SU-DHL-6 (cell line): ENCODE data around the gene ANKFY1.
"Not testable (repeated sequence)": the region's sequence is repeated elsewhere in the genome, so short reads cannot be mapped to it uniquely, and the experiment has no call there.

Experiments used
- H2AFZ ChIP-seq: fragments of 200-600 bp; sonication (generic); 2 replicates; pipeline ENCODE4 v1.6.1; 2014; ENCODE audit warnings: low read depth, mild to moderate bottlenecking, moderate library complexity, mixed read lengths, antibody characterized with exemption, low read length; ENCODE audit not compliant: severe bottlenecking
- H3F3A ChIP-seq: fragments of 200-600 bp; shearing (Covaris generic); 2 replicates; pipeline ENCODE4 v1.6.0; 2016; ENCODE audit warnings: antibody characterized with exemption, mild to moderate bottlenecking; ENCODE audit not compliant: insufficient read depth
- H3K27ac ChIP-seq: fragments of 200-600 bp; sonication (generic); 2 replicates; pipeline ENCODE4 v1.5.1; 2016; ENCODE audit warnings: low read depth, mild to moderate bottlenecking, low read length, moderate library complexity, mixed read lengths
- H3K27me3 ChIP-seq: fragments of 200-600 bp; sonication (generic), shearing (Covaris generic); 2 replicates; pipeline ENCODE4 v1.6.0; 2014; ENCODE audit warnings: mild to moderate bottlenecking, low read length
- H3K36me3 ChIP-seq: fragments of 200-600 bp; sonication (generic); 2 replicates; pipeline ENCODE4 v1.6.1; 2014; ENCODE audit warnings: mild to moderate bottlenecking, low read length, mixed read lengths
- H3K4me2 ChIP-seq: fragments of 300-600, 200-600 bp; shearing (Covaris generic), sonication (generic); 2 replicates; pipeline ENCODE4 v1.6.0; 2014; ENCODE audit warnings: low read length, low read depth, mild to moderate bottlenecking; ENCODE audit not compliant: poor library complexity, severe bottlenecking
- H3K4me3 ChIP-seq: fragments of 200-600 bp; sonication (generic); 2 replicates; pipeline ENCODE4 v1.5.1; 2014; ENCODE audit warnings: antibody characterized with exemption, low read length, mild to moderate bottlenecking, mixed read lengths; ENCODE audit not compliant: insufficient read depth, poor library complexity, severe bottlenecking
- H3K79me2 ChIP-seq: fragments of 200-600 bp; sonication (generic); 2 replicates; pipeline ENCODE4 v1.6.1; 2014; ENCODE audit warnings: mild to moderate bottlenecking, low read length, moderate library complexity; ENCODE audit not compliant: insufficient read depth
- H3K9ac ChIP-seq: fragments of 200-600 bp; sonication (generic); 2 replicates; pipeline ENCODE4 v1.7.0; 2014; ENCODE audit warnings: mild to moderate bottlenecking, low read length
- H3K9me2 ChIP-seq: fragments of 200-600 bp; sonication (generic); replicated peaks from 2 replicates; pipeline ENCODE4 v1.6.1; 2014; ENCODE audit warnings: low read length; ENCODE audit not compliant: insufficient read depth
- H3K9me3 ChIP-seq: fragments of 200-600 bp; sonication (generic); 2 replicates; pipeline ENCODE4 v1.6.1; 2014; ENCODE audit warnings: low read length, mixed read lengths; ENCODE audit not compliant: insufficient read depth
- H4K20me1 ChIP-seq: fragments of 200-600 bp; sonication (generic); 2 replicates; pipeline ENCODE4 v1.6.1; 2014; ENCODE audit warnings: low read depth, mild to moderate bottlenecking, antibody characterized with exemption, low read length, moderate library complexity, mixed read lengths
- EZH2phosphoT487 ChIP-seq: fragments of 200-600 bp; sonication (generic), shearing (Covaris generic); conservative IDR thresholded peaks from 2 replicates; pipeline ENCODE4 v1.6.1; 2018; ENCODE audit warnings: mild to moderate bottlenecking, antibody characterized with exemption, low read length, moderate library complexity, mixed read lengths
- TF ChIP-seq, protein P1 (sequence below): fragments of 200-600 bp; sonication (generic); IDR thresholded peaks from one replicate; pipeline ENCODE4 v1.5.1; 2017; ENCODE audit warnings: antibody characterized with exemption, mild to moderate bottlenecking, low read length, moderate library complexity; ENCODE audit not compliant: insufficient read depth, poor library complexity, severe bottlenecking

Gene ANKFY1

DNA sequence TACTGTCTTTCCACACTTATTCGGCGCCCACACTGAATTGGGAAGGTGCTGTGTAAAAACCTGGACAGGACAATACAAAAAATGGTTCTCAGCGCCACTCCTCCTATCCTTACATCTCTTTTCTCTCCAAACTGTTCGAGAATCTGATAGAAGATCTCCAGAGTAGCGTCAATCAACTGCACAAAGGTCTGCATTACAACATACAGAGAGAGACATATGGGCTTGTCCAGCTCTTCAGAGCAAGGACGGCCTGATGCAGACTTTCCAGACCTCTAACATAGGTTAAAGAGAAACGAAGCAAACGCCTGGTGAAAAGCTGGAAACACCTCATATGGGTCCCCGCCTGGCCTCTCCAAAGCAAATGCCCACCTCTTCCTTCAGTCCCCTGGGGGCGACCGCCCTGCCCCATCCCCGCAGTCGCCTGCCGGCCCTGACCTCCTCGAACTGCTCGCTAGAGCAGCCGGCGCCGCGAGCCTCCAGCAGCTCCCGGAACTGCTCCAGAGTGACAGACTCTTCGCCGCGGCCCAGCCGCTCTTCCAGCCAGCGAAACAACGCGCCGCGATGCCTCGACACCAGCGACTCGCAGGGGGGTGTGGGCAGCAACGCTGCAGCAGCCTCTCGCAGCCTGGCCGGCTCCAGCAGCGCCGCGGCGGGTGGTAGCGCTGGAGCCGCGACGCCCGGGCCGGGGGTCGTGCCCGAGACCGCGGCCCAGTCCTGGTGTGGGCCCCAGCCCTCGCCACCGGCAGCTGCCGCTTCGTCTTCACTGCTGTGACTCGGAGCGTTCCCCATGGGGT lies 121.5 kb downstream of the ANKFY1 start:
- H3K4me2 ChIP-seq = peak overlapping the region; percentile 94
- H3K9me3 ChIP-seq = no peaks in the 10 kb centered on the region
- H3K27ac ChIP-seq = peak overlapping the region; percentile 29; the same call in 1 of the 2 replicates
- H3K27me3 ChIP-seq = no peaks in the 10 kb centered on the region
- peaks cover 54% of the 10 kb centered on the region for H3K79me2 ChIP-seq
- H2AFZ ChIP-seq = peak overlapping the region; percentile 46
- no peak for TF ChIP-seq EZH2phosphoT487
- TF ChIP-seq, protein P1, sequence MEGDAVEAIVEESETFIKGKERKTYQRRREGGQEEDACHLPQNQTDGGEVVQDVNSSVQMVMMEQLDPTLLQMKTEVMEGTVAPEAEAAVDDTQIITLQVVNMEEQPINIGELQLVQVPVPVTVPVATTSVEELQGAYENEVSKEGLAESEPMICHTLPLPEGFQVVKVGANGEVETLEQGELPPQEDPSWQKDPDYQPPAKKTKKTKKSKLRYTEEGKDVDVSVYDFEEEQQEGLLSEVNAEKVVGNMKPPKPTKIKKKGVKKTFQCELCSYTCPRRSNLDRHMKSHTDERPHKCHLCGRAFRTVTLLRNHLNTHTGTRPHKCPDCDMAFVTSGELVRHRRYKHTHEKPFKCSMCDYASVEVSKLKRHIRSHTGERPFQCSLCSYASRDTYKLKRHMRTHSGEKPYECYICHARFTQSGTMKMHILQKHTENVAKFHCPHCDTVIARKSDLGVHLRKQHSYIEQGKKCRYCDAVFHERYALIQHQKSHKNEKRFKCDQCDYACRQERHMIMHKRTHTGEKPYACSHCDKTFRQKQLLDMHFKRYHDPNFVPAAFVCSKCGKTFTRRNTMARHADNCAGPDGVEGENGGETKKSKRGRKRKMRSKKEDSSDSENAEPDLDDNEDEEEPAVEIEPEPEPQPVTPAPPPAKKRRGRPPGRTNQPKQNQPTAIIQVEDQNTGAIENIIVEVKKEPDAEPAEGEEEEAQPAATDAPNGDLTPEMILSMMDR = no peak
- peaks cover 3% of the 10 kb centered on the region; the same call in 1 of the 2 replicates for H4K20me1 ChIP-seq
- no peaks in the 10 kb centered on the region for H3K36me3 ChIP-seq
- H3K4me3 ChIP-seq = peak overlapping the region; percentile 96
- H3F3A ChIP-seq = peaks cover 9% of the 10 kb centered on the region; the same call in 1 of the 2 replicates
- no peaks in the 10 kb centered on the region for H3K9me2 ChIP-seq
- H3K9ac ChIP-seq = peak overlapping the region; percentile 90

DNA sequence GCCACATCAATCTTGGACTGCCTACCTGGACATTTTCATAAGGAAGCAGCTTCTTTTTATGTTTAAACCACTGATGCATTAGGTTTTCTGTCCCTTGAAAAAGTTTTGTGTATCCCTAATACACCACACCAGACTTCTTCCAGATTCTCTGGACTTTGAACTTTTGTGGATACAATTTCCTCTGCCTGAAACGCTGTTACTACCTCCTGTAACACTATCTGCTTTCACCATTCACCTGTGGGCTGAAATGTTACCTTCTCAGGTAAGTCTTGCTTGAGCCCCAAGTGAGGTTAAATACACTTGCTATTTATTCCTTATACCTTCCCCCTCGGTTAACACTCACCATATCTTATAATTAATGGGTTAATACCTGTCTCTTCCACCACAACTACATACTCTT lies 123.7 kb downstream of the ANKFY1 start:
- Histone ChIP-seq H3K27ac (no peak overlapping the region), H3K4me3 (no peak overlapping the region), H3K27me3 (no peaks in the 10 kb centered on the region), H2AFZ (no peak overlapping the region), H3K9me2 (no peaks in the 10 kb centered on the region), H4K20me1 (peaks cover 3% of the 10 kb centered on the region; the same call in 1 of the 2 replicates), H3K9ac (no peak overlapping the region), H3F3A (peaks cover 9% of the 10 kb centered on the region; the same call in 1 of the 2 replicates), H3K4me2 (no peak overlapping the region), H3K9me3 (no peaks in the 10 kb centered on the region), H3K36me3 (no peaks in the 10 kb centered on the region), H3K79me2 (peaks cover 75% of the 10 kb centered on the region)
- TF ChIP-seq, protein P1 = no peak
- no peak for TF ChIP-seq EZH2phosphoT487

DNA sequence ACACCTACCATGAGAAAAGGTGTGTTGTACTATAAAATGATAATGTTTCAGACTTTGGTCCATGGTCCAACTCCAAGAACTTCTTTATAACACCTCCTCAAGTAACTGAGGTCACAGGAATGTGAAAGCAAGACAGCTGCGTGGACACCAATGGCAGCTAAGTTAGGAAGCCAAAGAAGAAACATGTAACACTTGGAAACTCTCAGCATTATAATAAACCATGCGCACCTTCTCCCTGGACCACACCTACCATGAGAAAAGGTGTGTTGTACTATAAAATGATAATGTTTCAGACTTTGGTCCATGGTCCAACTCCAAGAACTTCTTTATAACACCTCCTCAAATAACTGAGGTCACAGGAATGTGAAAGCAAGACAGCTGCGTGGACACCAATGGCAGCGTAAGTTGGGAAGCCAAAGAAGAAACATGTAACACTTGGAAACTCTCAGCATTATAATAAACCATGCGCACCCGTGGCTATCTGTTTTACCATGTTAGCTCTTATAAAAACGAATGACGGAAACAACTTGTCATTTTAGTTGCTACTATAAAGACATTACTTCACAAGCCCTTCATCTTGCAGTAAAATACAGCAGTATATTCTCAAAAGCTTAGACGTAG lies 124.8 kb downstream of the ANKFY1 start:
- not testable (repeated sequence) for H3K9ac ChIP-seq, H3K36me3 ChIP-seq, H3F3A ChIP-seq, H3K4me2 ChIP-seq, H3K9me3 ChIP-seq, H3K9me2 ChIP-seq, H3K27ac ChIP-seq, H3K27me3 ChIP-seq, H3K4me3 ChIP-seq, H4K20me1 ChIP-seq, H2AFZ ChIP-seq
- H3K79me2 ChIP-seq = peaks cover 85% of the 10 kb centered on the region

DNA sequence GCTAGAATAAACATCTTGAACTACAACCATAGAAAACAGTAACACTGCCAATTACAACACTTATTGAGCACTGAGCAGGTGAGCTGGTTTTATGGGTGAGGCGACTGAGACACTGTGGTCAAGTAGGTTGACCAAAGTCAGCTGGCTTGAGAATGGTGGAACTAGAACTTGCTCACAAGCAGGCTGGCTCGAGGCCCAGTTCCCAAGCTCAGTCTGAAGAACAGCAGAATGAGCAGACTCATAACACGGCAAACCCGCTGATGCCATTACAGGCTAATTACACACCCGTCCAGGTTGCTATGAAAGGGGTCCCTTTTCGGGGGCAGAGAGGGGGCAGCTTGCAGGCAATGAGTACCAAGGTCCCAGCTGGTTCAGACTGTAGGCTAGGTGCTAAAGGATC lies 127.4 kb downstream of the ANKFY1 start:
- Histone ChIP-seq H3K9me2 (no peaks in the 10 kb centered on the region), H3K36me3 (no peaks in the 10 kb centered on the region), H3K79me2 (peaks cover 92% of the 10 kb centered on the region), H2AFZ (no peak overlapping the region), H3K27ac (no peak overlapping the region), H3K9ac (no peak overlapping the region), H3K27me3 (no peaks in the 10 kb centered on the region), H3K9me3 (no peaks in the 10 kb centered on the region), H3K4me3 (no peak overlapping the region), H3K4me2 (no peak overlapping the region), H4K20me1 (0 out of 2 replicates have a peak, but pooled peaks cover 3% of the 10 kb centered on the region), H3F3A (0 out of 2 replicates have a peak, but pooled peaks cover 4% of the 10 kb centered on the region)
- no peak for TF ChIP-seq EZH2phosphoT487
- TF ChIP-seq, protein P1 = no peak
